IPS-18a (cell line): ENCODE measurements around the gene CATSPER3.

Experiments
- H3K27ac ChIP-seq: one replicate; pipeline ENCODE4 v1.5.1; 2013; ENCODE audit warnings: low read length
- H3K27me3 ChIP-seq: one replicate; pipeline ENCODE4 v1.6.1; 2013; ENCODE audit warnings: mild to moderate bottlenecking, low read length; ENCODE audit not compliant: control insufficient read depth, insufficient read depth
- H3K36me3 ChIP-seq: one replicate; pipeline ENCODE4 v1.6.1; 2013; ENCODE audit warnings: low read depth, low read length; ENCODE audit not compliant: control insufficient read depth
- H3K4me1 ChIP-seq: one replicate; pipeline ENCODE4 v1.6.1; 2013; ENCODE audit warnings: low read depth, low read length; ENCODE audit not compliant: control insufficient read depth
- H3K4me3 ChIP-seq: one replicate; pipeline ENCODE4 v1.5.1; 2013; ENCODE audit warnings: low read length
- H3K9ac ChIP-seq: one replicate; pipeline ENCODE4 v1.6.1; 2013; ENCODE audit warnings: mild to moderate bottlenecking, low read length, moderate library complexity
- H3K9me3 ChIP-seq: one replicate; pipeline ENCODE4 v1.6.1; 2013; ENCODE audit warnings: low read depth, low read length; ENCODE audit not compliant: control insufficient read depth

The CATSPER3 gene

GRCh38 chr5:135061001-135061400 lies 93.3 kb downstream of the CATSPER3 start:
- H3K4me1 ChIP-seq, result no peaks in the 10 kb centered on the region
- H3K36me3 ChIP-seq, result no peaks in the 10 kb centered on the region
- H3K9ac ChIP-seq, result no peak overlapping the region
- no peak overlapping the region for H3K4me3 ChIP-seq
- peaks cover 6% of the 10 kb centered on the region for H3K27me3 ChIP-seq
- no peaks in the 10 kb centered on the region for H3K9me3 ChIP-seq
- no peak overlapping the region for H3K27ac ChIP-seq
